AG09309 (cell line): Measurements from ENCODE around the gene TMEM203.
"Not testable (repeated sequence)": the region's sequence is repeated elsewhere in the genome, so short reads cannot be mapped to it uniquely, and the experiment has no call there.

Source experiments
- DNase-seq: peaks from one replicate; pipeline ENCODE4 v3.0.0-alpha.2; 2010; ENCODE audit warnings: low read depth
- H3K4me3 ChIP-seq: 2 replicates; pipeline ENCODE4 v1.5.1; 2011; ENCODE audit warnings: mild to moderate bottlenecking, low read depth, low read length, moderate library complexity; ENCODE audit not compliant: control insufficient read depth
- TF ChIP-seq, protein P1 (sequence below): IDR thresholded peaks from 2 replicates; pipeline ENCODE4 v1.5.1; 2011; ENCODE audit warnings: mild to moderate bottlenecking, low read depth, low read length, inconsistent platforms; ENCODE audit not compliant: insufficient read depth, control insufficient read depth; ENCODE audit errors: missing control alignments

The TMEM203 gene

DNA sequence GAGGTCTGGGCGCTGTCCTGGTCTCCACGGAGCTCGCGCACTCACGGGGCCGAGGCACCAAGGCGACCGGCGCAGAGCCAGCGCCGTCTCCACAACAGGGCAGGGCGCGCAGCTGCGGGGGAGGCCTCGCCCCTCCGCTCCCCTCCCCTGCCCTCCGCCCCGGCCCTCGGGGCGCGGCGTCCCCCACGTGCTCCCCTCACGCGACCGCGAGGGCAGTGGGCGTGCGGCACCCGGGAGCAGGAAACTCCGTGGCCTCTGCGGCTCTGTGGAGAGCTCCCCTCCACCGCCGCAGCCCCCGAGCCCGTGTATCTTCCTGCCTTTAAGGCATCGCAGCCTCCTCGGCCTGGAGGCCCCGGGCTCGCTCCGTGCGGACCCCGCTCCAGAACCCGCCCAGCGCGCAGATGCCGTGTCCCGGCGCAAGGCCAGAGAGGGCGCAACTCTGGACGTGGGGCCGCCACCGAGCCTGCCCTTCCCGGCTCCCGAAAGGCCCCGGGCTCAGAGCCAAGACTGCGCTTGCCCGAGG lies 34.9 kb upstream of the TMEM203 start:
- no peak for DNase-seq
- TF ChIP-seq, protein P1, sequence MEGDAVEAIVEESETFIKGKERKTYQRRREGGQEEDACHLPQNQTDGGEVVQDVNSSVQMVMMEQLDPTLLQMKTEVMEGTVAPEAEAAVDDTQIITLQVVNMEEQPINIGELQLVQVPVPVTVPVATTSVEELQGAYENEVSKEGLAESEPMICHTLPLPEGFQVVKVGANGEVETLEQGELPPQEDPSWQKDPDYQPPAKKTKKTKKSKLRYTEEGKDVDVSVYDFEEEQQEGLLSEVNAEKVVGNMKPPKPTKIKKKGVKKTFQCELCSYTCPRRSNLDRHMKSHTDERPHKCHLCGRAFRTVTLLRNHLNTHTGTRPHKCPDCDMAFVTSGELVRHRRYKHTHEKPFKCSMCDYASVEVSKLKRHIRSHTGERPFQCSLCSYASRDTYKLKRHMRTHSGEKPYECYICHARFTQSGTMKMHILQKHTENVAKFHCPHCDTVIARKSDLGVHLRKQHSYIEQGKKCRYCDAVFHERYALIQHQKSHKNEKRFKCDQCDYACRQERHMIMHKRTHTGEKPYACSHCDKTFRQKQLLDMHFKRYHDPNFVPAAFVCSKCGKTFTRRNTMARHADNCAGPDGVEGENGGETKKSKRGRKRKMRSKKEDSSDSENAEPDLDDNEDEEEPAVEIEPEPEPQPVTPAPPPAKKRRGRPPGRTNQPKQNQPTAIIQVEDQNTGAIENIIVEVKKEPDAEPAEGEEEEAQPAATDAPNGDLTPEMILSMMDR: no peak
- H3K4me3 ChIP-seq: peak overlapping the region; percentile 67

DNA sequence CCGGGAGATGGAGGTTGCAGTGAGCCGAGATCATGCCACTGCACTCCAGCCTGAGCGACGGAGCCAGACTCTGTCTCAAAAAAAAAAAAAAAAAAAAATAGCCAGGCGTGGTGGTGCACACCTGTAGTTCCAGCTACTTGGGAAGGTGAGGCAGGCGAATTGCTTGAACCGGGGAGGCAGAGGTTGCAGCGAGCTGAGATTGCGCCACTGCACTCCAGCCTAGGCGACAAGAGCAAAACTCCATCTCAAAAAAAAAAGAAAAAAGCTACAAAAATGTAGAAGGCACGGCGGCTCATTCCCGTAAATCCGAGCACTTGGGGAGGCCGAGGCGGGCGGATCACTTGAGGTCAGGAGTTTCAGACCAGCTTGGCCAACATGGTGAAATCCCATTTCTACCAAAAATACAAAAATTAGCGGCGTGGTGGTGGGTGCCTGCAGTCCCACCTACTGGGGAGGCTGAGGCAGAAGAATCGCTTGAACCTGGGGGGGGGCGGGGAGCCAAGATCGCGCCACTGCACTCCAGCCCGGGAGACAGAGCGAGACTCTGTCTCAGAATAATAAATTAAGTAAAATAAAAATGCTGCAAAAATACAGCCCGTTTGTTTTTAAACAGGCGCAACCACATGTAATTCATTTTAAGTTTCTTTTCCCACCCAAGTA lies 34.2 kb upstream of the TMEM203 start:
- H3K4me3 ChIP-seq: peak overlapping the region; percentile 67
- not testable (repeated sequence) for DNase-seq

DNA sequence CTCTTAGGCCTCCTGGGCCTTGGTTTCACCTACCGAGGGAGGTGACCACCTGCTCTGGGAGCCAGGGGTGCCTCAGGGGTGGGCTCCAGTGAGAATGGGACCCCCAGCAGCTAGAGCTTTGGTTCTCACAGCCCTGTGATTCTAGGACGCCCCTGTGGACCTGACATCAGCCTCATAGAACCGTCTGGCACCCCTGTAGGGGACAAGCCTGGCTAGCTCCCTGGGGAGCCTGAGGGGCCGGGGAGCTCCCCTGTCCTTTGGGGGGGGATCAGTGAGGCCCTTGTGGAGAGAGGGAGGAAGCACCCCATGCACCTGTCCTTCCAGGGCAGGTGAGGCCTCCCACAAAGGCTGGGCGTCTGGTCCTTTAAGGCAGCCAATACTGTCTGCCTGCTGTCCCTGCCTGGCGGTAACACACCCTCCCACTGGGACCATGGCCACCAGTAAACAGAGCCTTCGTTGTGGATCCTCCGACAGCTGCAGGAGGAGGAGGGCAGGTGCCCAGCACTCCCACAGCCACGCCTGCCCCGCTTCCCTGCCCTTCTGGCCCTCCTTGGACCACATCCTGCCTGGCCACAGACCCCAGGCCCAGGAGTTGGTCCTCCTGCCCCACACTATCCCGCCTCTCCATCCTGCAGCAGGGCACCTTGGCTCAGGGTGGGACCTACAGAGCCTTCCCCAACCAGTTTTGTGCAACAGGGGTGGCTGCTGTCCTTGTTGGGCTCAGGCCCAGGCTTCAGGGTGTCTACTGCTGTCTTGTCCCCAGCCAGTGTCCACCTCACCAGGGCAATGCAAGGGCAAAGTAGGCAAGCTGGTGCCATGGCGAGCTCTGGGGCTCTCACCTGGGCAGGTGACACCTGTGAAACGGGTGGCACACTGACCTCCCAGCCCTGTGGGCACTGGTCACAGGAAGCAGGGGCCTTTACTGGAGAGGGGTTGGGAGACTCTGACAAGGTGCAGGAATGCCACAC lies 32.6 kb upstream of the TMEM203 start:
- no peak for DNase-seq
- no peak overlapping the region for H3K4me3 ChIP-seq
- TF ChIP-seq, protein P1: no peak

DNA sequence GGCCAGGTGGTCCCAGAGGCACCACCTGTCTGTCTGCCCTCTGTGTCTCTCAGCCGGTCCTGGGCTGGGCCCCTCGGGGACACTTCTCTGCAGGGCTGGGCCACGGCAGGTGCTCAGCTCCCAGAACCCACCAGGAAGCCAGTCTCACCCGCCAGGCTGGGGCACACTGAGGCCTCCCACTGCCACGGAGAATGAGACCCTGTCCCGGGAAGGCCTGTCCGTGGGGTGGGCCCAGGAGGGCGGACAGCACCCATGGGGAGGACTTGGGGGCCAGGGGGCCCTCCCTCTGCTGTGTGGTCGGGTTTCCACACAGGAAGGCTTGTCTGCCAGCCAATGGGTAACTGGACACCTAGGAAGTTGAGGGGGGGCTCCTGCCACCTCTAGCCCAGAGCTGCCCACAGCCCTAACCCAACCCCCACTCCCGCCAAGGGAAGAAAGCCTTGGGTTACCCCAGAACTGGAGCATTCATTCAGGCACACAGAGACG lies 31.5 kb upstream of the TMEM203 start:
- DNase-seq: no peak
- TF ChIP-seq, protein P1: no peak
- no peak overlapping the region for H3K4me3 ChIP-seq

DNA sequence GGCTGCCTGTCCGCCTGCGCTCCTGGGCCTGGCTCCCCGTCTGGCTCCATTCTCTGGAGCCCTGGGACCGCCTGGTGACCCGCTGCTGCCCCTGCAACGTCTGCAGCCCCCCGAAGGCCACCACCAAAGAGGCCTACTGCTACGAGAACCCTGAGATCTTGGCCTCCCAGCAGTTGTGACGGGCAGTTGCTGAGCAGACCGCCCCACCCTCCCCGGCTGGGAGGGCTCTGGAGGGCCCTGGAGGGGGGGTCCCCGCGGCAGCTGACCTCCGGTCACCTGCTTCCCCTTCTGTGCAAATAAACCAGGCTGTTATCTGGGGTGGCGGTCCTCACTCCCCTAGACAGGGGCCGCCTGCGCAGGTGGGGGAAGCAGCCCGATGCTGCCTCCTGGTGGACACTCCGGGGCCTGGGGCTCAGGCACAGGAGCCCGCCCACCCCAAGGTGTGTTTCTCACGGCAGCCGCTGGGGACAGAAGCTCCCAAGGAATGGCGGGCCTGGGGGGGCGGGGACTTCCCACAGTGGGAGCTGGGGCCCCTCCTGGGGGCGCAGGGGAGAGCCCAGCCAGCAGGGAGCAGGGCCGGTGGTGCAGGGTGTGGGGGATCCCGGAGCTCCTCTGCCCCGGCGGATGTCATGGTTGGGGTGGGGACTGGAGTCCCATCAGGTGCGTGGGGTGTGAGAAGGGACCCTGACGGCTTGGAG lies 30.9 kb upstream of the TMEM203 start:
- no peak overlapping the region for H3K4me3 ChIP-seq
- no peak for DNase-seq
- TF ChIP-seq, protein P1: peak; percentile 99

DNA sequence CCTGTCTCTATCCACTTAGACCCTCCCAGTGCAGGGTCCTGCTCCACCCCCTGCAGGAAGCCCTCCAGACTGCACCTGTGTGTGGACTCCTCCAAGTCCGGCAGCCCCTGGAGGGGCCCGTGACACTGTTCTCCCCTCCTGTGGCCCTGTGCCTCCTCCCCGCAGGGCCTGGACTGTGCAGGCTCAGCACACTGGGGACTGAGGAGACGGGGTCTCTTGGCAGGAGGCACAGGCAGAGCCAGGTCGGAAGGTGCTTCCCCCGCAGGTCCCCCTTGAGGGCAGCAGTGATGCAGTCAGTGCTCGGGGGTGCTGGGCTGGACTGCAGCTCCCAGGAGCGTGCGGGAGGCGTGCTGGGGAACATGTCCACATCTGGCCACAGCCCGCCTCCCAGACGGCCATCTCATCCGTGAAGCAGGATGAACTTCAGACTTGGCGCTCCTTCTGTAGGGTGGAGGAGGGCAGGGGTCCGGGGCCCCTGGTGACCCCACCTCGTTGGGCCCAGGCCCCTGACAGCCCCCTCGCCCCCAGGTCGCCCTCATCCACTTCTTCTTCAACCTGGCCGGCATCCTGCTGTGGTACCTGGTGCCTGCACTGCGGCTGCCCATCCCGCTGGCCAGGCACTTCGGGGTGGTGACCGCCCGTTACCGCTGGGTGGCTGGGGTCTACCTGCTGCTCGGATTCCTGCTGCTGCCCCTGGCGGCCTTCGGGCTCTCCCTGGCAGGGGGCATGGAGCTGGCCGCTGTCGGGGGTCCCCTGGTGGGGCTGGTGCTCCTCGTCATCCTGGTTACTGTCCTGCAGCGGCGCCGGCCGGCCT lies 30.2 kb upstream of the TMEM203 start:
- TF ChIP-seq, protein P1: peak; percentile 4
- DNase-seq: no peak
- no peak overlapping the region for H3K4me3 ChIP-seq
